Right kidney (tissue), 1 donor: ENCODE results near the gene TRPV4.

ENCODE experiments used
- DNase-seq: peaks from one replicate; pipeline ENCODE4 v3.0.0-alpha.2; 2016

Gene TRPV4

GRCh38 chr12:109777544-109777943 is 55.7 kb downstream of the TRPV4 start:
- no peak for DNase-seq

GRCh38 chr12:109776624-109777023 is 56.6 kb downstream of the TRPV4 start:
- no peak for DNase-seq

DNA sequence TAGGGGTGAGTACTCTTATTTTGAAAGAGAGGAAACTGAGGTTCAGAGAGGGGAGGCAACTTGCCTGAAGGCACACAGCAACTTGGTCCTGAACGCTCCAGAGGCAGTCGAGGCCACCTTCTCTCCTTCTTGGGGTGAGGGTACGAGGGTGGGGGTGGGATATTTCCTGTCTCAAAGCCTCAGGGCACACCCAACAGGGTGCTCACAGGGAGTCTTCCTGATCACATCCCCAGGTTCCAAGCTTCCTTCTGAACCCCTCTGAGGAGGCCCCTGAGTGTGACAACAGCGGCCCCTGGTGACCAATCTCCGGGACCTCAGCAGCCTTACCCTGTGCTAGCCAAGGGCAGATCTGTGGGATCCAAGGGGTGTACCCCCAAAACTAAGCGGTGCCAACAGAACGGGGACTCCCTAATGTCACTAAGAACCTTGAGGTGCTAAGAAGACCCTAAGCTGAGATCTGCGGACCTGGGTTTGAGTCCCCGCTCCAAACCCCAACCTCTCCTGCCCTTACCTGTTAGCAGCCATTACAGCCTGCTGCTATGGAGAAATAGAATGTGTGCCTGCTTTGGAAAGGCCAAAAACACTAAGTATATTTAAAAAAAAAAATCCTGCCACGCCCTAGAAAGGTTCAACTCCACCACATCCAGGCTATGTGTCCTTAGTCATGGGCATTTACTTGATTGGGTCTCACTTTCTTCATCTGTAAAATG is 57.9 kb downstream of the TRPV4 start:
- peak; percentile 43 for DNase-seq

DNA sequence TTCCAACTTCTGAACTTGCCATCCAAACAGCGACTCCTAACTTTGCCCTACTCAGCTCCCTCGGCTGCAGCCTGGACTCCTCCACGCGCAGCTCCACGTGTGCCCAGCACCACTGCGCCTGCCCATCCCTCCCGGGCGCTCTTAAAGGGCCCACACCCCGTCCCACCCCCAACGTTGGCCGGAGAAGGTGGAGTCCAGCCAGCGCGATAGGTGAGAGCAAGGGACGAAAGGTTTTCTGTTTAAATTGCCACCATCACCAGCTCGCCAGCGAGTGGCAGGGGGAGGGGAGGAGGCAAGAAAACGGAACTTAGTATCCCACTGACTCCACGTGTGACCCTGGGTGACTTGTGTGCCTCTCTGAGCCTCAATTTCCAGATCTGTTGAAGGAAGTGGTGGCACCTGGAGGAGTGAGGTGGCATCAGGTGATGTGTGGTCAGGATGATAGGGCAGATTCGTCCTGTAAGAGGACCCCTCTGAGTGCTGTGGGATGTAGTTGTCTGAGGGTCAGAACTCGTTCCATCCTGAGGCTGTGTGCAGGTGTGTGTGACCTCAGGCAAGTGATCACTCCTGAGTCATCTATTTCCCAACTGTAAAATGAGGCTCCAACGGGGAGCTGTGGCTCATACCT is 59.7 kb downstream of the TRPV4 start:
- DNase-seq, result no peak

GRCh38 chr12:109772622-109773321 is 60.4 kb downstream of the TRPV4 start:
- DNase-seq, result no peak

DNA sequence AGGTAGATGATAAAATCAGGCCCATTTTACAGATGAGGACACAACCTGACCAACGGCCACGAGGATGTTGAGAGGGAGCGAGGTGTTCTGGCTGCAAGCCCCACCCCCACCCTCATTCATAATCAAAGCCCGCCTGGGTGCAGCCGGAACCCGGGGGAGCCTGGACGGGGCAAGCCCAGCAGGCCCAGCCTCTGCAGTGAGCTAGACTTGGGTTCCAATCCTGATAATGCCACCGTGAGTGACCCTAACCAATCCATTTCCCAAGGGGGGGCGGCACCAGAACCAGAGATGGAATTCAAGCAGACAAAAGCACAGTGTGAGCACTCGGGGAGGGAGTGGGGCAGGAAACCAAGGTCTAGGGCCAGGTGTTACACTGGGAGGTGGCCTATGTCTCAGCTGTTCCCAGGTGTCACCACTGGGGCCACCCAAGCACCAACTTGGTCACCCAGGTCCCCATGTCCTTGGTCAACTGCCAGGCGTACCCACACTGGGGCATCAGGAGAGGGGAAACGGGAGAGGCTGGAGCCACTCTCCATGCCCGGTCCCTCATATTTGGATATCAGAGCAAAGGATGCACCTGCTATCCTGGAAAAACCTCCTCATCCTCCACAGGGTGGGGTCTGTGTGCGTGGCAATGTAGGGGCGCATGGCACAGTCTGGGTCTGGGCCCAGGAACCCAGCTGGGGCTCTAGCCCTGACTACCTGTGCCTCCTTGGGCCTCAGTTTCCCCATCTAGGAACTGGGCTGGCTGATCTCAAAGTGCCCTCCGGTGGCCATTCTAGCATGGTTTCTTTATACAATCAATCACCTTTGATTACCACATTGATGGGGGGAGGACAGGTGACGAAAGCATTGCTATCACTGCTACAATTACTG is 61.2 kb downstream of the TRPV4 start:
- no peak for DNase-seq

GRCh38 chr12:109770861-109771670 is 62.1 kb downstream of the TRPV4 start:
- no peak for DNase-seq

GRCh38 chr12:109770104-109770860 is 62.9 kb downstream of the TRPV4 start:
- no peak for DNase-seq

- DNase-seq, result no peak
Measured at GRCh38 chr12:109768901-109769670, 64.1 kb downstream of the TRPV4 start.

GRCh38 chr12:109767991-109768900 is 65.0 kb downstream of the TRPV4 start:
- no peak for DNase-seq

DNA sequence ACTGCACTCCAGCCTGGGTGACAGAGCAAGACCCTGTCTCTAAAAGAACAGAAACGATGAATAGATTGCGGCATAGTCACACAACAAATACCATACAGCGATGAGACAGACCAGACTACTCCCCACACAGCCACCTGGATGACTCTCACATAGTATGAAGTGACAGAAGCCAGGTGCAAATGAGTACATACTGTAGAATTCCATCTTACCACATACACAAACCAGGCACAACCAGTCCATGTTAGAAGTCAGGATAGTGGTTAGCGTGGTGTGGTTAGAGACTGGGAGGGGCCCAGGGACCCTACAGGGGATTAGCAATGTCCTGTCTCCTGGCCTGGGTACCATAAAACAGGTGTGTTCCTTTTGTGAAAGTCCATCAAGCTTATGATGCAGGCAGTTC is 65.7 kb downstream of the TRPV4 start:
- no peak for DNase-seq

DNA sequence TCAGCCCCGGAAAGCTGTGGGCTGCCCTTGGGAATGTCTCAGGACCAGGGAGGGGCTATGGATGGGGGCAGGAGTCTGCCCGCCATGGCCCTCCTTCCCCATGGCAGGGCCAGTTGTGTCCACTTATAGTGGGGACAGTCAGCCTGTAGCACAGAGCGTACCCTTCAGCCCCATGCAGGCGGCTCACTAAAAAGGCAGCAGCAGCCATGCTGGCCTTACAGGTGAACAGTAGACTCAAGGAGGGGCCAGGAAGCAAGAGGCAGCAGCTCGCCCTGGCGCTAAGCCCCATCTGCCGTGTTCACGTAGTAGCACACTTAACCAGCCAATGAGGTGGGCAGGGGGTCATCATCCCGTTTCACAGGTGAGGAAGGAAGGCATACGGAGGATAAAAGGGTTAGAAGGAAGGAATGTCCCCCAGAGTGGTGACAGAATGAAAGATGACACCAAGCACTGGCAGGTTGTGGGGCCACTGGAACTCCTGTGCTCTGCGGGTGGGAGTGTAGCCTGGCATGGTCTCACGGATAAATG is 66.9 kb downstream of the TRPV4 start:
- DNase-seq, result no peak

- no peak for DNase-seq
Measured at GRCh38 chr12:109765446-109765810, 67.8 kb downstream of the TRPV4 start.

GRCh38 chr12:109764776-109765445 is 68.3 kb downstream of the TRPV4 start:
- DNase-seq, result no peak

GRCh38 chr12:109764123-109764522 is 69.1 kb downstream of the TRPV4 start:
- no peak for DNase-seq

DNA sequence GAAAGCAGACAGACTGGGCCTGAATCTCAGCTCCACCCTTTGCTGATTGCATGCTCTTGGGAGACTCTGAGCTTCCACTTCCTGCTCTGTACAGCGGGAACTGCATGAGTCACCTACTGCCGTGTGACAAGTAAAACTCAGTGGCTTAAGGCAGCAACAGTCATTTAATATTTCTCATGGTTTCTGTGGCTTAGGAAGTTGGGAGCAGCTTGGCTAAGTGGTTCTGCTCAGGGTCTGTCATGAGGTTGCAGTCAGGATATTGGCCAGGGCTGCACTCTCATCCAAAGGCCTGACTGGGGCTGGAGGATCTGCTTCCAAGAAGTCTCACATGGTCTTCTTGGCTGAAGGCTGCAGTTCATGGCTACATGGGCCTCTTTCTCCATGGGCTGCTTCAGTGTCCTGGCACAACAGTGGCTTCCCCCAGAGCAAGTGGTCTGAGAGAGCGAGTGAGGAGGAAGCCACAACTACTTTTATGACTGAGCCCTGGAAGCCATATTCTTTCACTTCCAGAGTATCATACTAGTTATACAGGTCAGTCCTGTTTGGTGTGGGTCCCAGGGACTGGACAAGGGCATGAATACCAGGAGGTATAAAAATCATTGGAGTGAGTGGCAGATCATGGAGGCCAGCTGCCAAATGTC is 69.9 kb downstream of the TRPV4 start:
- DNase-seq, result no peak

GRCh38 chr12:109762673-109763191 is 70.5 kb downstream of the TRPV4 start:
- no peak for DNase-seq
